ENCODE data around the gene RFX4.
"Not testable (repeated sequence)": the region's sequence is repeated elsewhere in the genome, so short reads cannot be mapped to it uniquely, and the experiment has no call there.

RFX4 gene

GRCh38 chr12:106724934-106725333, 142.1 kb downstream of the RFX4 start:
- Mint-ChIP-seq H3K27ac (no peak overlapping the region), H3K9me3 (no peaks in the 10 kb centered on the region), H3K27me3 (peaks cover 32% of the 10 kb centered on the region), H3K4me3 (no peak overlapping the region), H3K4me1 (ENCODE audit: low read depth) (no peaks in the 10 kb centered on the region), H3K36me3 (ENCODE audit: low read depth) (no peaks in the 10 kb centered on the region)
- intact Hi-C loops (cut with micrococcal nuclease): no loop called here

DNA sequence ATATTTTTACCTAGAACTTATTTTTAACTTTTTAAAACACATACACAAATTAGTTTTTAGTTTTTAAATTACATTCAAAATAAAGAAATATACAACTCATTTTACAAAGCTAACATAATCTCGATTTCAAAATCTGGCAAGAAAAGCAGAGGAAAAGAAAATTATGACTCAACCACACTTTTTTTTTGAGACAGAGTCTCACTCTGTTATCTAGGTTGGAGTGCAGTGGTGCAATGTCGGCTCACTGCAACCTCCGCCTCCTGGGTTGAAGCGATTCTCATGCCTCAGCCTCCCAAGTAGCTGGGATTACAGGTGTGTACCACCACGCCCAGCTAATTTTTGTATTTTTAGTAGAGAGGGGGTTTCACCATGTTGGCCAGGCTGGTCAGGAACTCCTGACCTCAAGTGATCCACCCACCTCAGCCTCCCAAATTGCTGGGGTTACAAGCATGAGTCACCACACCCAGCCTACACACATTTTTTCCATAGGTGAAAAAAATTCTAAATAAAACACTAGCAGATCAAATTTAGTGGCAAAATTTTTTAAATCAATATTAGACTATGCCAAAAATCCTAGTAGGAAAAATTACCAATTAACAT, 143.9 kb downstream of the RFX4 start:
- peaks cover 33% of the 10 kb centered on the region for H3K27me3 Mint-ChIP-seq
- intact Hi-C loops (cut with micrococcal nuclease); H3K36me3 Mint-ChIP-seq (ENCODE audit: low read depth): not testable (repeated sequence)

DNA sequence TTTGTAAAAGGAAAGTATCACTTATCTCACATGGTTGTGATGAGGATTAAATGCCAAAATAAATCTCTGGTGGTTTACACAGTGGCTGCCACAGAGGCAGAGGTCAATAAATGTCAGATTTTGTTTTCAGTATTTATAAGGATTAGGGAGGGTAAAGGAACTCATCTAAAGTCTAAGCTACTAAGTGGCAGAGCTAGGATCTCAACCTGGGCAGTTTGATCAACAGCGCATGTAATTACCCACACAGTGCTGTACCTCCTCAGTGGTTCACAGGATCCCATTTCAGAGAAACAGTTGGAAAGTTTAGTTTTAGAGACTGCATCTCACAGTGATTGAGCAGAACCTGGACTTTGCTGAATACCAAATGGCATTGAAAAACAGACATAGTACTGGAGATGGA, 146.8 kb downstream of the RFX4 start:
- no peak overlapping the region for H3K27ac Mint-ChIP-seq
- intact Hi-C loops (cut with micrococcal nuclease): no loop called here
- no peaks in the 10 kb centered on the region for H3K9me3 Mint-ChIP-seq
- no peaks in the 10 kb centered on the region for H3K4me1 Mint-ChIP-seq (ENCODE audit: low read depth)
- no peaks in the 10 kb centered on the region for H3K36me3 Mint-ChIP-seq (ENCODE audit: low read depth)
- peaks cover 30% of the 10 kb centered on the region for H3K27me3 Mint-ChIP-seq
- no peak overlapping the region for H3K4me3 Mint-ChIP-seq

More for the DNA sequence above, 143.9 kb downstream of the RFX4 start:
- not testable (repeated sequence) for H3K4me3 Mint-ChIP-seq; H3K27ac Mint-ChIP-seq; H3K4me1 Mint-ChIP-seq (ENCODE audit: low read depth); H3K9me3 Mint-ChIP-seq

DNA sequence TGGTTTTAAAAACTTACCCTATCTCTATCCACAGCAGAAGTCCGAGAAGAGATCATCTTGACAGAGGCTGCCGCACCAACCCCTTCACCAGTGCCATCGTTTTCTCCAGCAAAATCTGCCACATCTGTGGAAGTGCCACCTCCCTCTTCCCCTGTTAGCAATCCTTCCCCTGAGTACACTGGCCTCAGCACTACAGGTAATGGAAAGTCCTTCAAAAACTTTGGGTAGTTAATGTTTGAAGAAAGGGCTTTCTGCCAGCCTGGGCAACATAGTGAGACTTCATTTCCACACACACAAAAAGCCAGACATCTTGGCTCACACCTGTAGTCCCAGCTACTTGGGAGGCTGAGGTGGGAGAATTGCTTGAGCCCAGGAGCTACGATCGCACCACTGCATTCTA, 150.1 kb downstream of the RFX4 start:
- H3K4me1 Mint-ChIP-seq (ENCODE audit: low read depth): no peaks in the 10 kb centered on the region
- H3K4me3 Mint-ChIP-seq: no peak overlapping the region

GRCh38 chr12:106733660-106734059, 150.9 kb downstream of the RFX4 start:
- no peaks in the 10 kb centered on the region for H3K36me3 Mint-ChIP-seq (ENCODE audit: low read depth)
- H3K27ac Mint-ChIP-seq: no peak overlapping the region
- H3K4me3 Mint-ChIP-seq: no peak overlapping the region
- peaks cover 51% of the 10 kb centered on the region for H3K27me3 Mint-ChIP-seq
- no peaks in the 10 kb centered on the region for H3K9me3 Mint-ChIP-seq
- intact Hi-C loops (cut with micrococcal nuclease): no loop called here
- no peaks in the 10 kb centered on the region for H3K4me1 Mint-ChIP-seq (ENCODE audit: low read depth)

More for the DNA sequence above, 150.1 kb downstream of the RFX4 start:
- Mint-ChIP-seq H3K9me3 (no peaks in the 10 kb centered on the region), H3K27me3 (peaks cover 47% of the 10 kb centered on the region), H3K36me3 (ENCODE audit: low read depth) (no peaks in the 10 kb centered on the region), H3K27ac (no peak overlapping the region)
- intact Hi-C loops (cut with micrococcal nuclease): no loop called here

GRCh38 chr12:106736051-106736957, 153.5 kb downstream of the RFX4 start:
- Mint-ChIP-seq H3K36me3 (ENCODE audit: low read depth) (no peaks in the 10 kb centered on the region), H3K27me3 (peaks cover 39% of the 10 kb centered on the region), H3K4me1 (ENCODE audit: low read depth) (peaks cover 9% of the 10 kb centered on the region), H3K9me3 (no peaks in the 10 kb centered on the region), H3K27ac (no peak overlapping the region), H3K4me3 (no peak overlapping the region)
- intact Hi-C loops (cut with micrococcal nuclease): no loop called here

DNA sequence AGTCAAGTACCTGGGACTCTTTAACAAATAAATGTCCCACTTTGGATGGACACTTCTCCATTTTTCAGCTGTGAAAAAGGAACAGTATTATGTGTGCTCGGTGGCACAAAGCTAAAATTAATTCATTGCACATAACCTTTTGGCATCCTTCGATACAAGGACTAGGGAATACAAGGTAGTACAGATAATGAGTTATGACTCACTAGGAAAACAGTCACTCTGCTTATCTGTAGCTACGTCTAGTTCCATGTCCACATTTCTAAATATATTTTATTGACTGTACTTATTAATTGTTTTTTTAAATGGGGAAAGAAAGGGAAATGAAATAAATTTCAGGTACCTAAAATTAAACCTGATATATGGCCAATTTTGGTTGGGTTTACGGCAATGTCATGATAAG, 156.5 kb downstream of the RFX4 start:
- H3K27me3 Mint-ChIP-seq: peaks cover 54% of the 10 kb centered on the region
- H3K9me3 Mint-ChIP-seq: no peaks in the 10 kb centered on the region
- H3K4me1 Mint-ChIP-seq (ENCODE audit: low read depth): peaks cover 9% of the 10 kb centered on the region
- H3K27ac Mint-ChIP-seq: no peak overlapping the region
- no peak overlapping the region for H3K4me3 Mint-ChIP-seq
- H3K36me3 Mint-ChIP-seq (ENCODE audit: low read depth): no peaks in the 10 kb centered on the region
- intact Hi-C loops (cut with micrococcal nuclease): no loop called here

DNA sequence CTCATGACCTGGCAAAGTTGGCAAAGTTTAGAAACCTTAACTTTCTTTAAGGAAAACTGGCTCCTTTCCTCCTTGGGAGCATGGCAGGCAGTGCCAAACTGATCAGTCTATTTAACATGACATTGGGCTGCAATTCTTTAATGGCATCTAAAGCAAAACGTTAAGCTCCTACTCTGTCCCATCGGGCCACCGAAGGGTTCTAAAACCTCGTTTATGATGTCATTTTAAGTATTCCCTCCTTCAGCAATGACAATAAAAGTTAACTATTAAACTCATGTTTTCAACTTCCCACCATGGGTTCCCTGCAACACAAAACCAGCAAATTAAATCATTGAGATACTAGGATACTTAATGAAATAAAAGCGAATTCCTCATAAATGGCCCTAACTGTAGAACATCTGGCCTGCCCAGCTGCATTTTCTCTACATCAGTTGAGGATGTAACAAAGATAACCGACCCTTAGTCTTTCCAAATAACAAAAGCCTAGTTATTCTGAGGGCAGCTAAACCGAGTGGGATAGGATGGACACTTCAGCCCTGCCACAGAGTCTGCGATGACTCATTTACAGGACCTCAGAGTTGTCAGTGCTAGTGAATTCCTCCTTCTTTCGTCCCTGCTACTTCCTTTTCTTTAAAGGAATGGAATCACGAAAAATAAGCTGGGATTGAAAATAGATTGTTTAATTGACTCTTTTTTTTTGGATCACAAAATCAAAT, 157.2 kb downstream of the RFX4 start:
- H3K4me1 Mint-ChIP-seq (ENCODE audit: low read depth): peaks cover 9% of the 10 kb centered on the region
- H3K27me3 Mint-ChIP-seq: peaks cover 55% of the 10 kb centered on the region
- no peaks in the 10 kb centered on the region for H3K9me3 Mint-ChIP-seq
- no peaks in the 10 kb centered on the region for H3K36me3 Mint-ChIP-seq (ENCODE audit: low read depth)
- intact Hi-C loops (cut with micrococcal nuclease): no loop called here
- H3K4me3 Mint-ChIP-seq: no peak overlapping the region
- H3K27ac Mint-ChIP-seq: no peak overlapping the region

DNA sequence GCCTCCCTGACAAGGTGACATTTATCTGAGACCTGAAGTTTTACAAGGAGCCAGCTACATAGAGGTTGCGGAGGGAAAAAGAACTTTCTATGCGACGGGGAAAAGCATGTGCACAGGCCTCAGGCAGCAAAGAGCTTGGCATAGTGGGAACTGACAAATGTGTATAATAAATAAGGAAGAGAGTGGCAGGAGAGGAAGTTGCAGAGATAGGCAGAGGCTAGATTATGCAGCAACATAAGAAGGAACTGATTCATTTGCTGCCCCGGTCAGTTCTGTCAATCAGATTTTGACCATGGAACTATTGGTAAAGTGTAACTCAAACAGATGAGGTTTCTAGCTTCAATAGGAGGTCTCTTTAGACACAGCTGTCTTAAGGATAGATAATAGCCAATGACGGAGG, 158.0 kb downstream of the RFX4 start:
- Mint-ChIP-seq H3K27me3 (peaks cover 57% of the 10 kb centered on the region), H3K4me1 (ENCODE audit: low read depth) (peaks cover 9% of the 10 kb centered on the region), H3K36me3 (ENCODE audit: low read depth) (no peaks in the 10 kb centered on the region), H3K4me3 (no peak overlapping the region), H3K27ac (no peak overlapping the region), H3K9me3 (no peaks in the 10 kb centered on the region)
- intact Hi-C loops (cut with micrococcal nuclease): no loop called here

DNA sequence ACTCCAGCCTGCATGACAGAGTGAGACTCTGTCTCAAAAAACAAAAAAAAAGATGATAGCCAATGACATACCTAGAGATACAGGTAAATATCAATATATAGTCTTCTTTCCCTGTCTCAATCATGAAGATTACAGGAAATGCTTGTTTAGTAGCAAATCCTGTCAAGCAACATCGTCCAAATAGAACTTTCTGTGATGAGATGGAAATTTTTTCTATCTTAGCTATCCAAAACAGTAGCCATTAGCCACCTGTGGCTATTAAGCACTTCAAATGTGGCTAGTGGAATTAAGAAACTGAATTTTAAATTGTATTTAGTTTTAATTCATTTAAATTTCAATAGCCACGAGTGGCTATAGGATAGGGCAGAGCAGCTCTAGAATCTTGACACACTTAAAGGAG, 158.4 kb downstream of the RFX4 start:
- Mint-ChIP-seq H3K27ac (no peak overlapping the region), H3K27me3 (peaks cover 53% of the 10 kb centered on the region), H3K9me3 (no peaks in the 10 kb centered on the region), H3K4me1 (ENCODE audit: low read depth) (peaks cover 9% of the 10 kb centered on the region), H3K36me3 (ENCODE audit: low read depth) (no peaks in the 10 kb centered on the region), H3K4me3 (no peak overlapping the region)
- intact Hi-C loops (cut with micrococcal nuclease): no loop called here

- no peak overlapping the region for H3K27ac Mint-ChIP-seq
- H3K4me3 Mint-ChIP-seq: no peak overlapping the region
- intact Hi-C loops (cut with micrococcal nuclease): no loop called here
- H3K27me3 Mint-ChIP-seq: peaks cover 47% of the 10 kb centered on the region
- H3K36me3 Mint-ChIP-seq (ENCODE audit: low read depth): no peaks in the 10 kb centered on the region
- peaks cover 9% of the 10 kb centered on the region for H3K4me1 Mint-ChIP-seq (ENCODE audit: low read depth)
- no peaks in the 10 kb centered on the region for H3K9me3 Mint-ChIP-seq
These were observed 160.6 kb downstream of the RFX4 start for GRCh38 chr12:106743270-106743988.

- Mint-ChIP-seq H3K27ac (no peak overlapping the region), H3K36me3 (ENCODE audit: low read depth) (no peaks in the 10 kb centered on the region), H3K4me1 (ENCODE audit: low read depth) (peaks cover 9% of the 10 kb centered on the region), H3K4me3 (no peak overlapping the region), H3K27me3 (peaks cover 47% of the 10 kb centered on the region), H3K9me3 (no peaks in the 10 kb centered on the region)
- intact Hi-C loops (cut with micrococcal nuclease): no loop called here
These were observed 161.8 kb downstream of the RFX4 start for GRCh38 chr12:106744600-106744999.

GRCh38 chr12:106745181-106745745, 162.5 kb downstream of the RFX4 start:
- intact Hi-C loops (cut with micrococcal nuclease): no loop called here
- H3K36me3 Mint-ChIP-seq (ENCODE audit: low read depth): no peaks in the 10 kb centered on the region
- H3K9me3 Mint-ChIP-seq: no peaks in the 10 kb centered on the region
- H3K27ac Mint-ChIP-seq: no peak overlapping the region
- peaks cover 47% of the 10 kb centered on the region for H3K27me3 Mint-ChIP-seq
- no peak overlapping the region for H3K4me3 Mint-ChIP-seq
- H3K4me1 Mint-ChIP-seq (ENCODE audit: low read depth): peaks cover 9% of the 10 kb centered on the region

All from dendritic cell treated with granulocyte-macrophage colony-stimulating factor and Interleukin-4, amounts not matched to agents 40 ng/mL and 50 ng/mL, for 4 days (primary cell).